Peyer's patch (tissue), 4 donors: ENCODE data around the gene CARD14. TPM values are rescaled to one million over a fixed set of nuclear protein-coding genes. Genes with fewer than 3 reads are reported as not detected.

Source experiments
- DNase-seq, 3 donors: peaks; one replicate each; pipeline ENCODE4 v3.0.0-alpha.2; 2017 to 2019
- H3K27ac ChIP-seq, 4 donors: fragments of 200-600 bp; sonication (generic); one replicate each; pipeline ENCODE4 v1.5.1; 2016 to 2019
- H3K27me3 ChIP-seq, 2 donors: fragments of 200-600 bp; sonication (generic); one replicate each; pipeline ENCODE4 v1.5.1; 2019
- H3K36me3 ChIP-seq, 3 donors: fragments of 200-600 bp; sonication (generic); one replicate each; pipeline ENCODE4 v1.5.1; 2016 to 2019
- H3K4me1 ChIP-seq, 4 donors: fragments of 200-600 bp; sonication (generic); one replicate each; pipeline ENCODE4 v1.5.1; 2016 to 2019
- H3K4me3 ChIP-seq, 4 donors: fragments of 200-600 bp; sonication (generic); 1 replicate in 3 of 4; 2 replicates in 1 of 4; pipeline ENCODE4 v1.5.1; 2016 to 2019; ENCODE audit warnings: mild to moderate bottlenecking in 1 of 4
- H3K9me3 ChIP-seq, 4 donors: fragments of 200-600 bp; sonication (generic); one replicate each; pipeline ENCODE4 v1.5.1; 2016 to 2019; ENCODE audit warnings: mild to moderate bottlenecking in 1 of 4
- CTCF ChIP-seq, 6 experiments: fragments of 450-650 bp in 4 of 6; fragments of 200-600 bp in 2 of 6; sonication (generic) in 1 of 6; IDR thresholded peaks; one replicate each; pipeline ENCODE4 v1.5.1; 2017 to 2019; ENCODE audit warnings: antibody characterized with exemption in 6 of 6, mild to moderate bottlenecking in 3 of 6, moderate library complexity in 1 of 6
- POLR2A ChIP-seq, 2 donors: fragments of 450-650 bp; IDR thresholded peaks; one replicate each; pipeline ENCODE4 v1.5.1; 2017; ENCODE audit warnings: antibody characterized with exemption in 2 of 2, mild to moderate bottlenecking in 2 of 2, moderate library complexity in 2 of 2
- total RNA-seq, 4 donors: library from RNA; depleted of rRNA; stranded (reverse); fragments of >200 nt; gene quantifications; one replicate each; pipeline ENCODE4 v1.1.0, GENCODE V29; 2016

The CARD14 gene
- total RNA-seq, 4 donors from 2014 or later: 0.94 to 5.4 (median 2.6) TPM

GRCh38 chr17:80202197-80202596 lies 32.4 kb downstream of the CARD14 start:
- no peak overlapping the region for H3K4me3 ChIP-seq
- no peaks in the 10 kb centered on the region for H3K36me3 ChIP-seq
- no peak for DNase-seq
- no peaks in the 10 kb centered on the region for H3K4me1 ChIP-seq
- no peaks in the 10 kb centered on the region for H3K27me3 ChIP-seq
- TF ChIP-seq POLR2A (IDR thresholded peaks at IDR 0.05) (no peak), CTCF (IDR thresholded peaks at IDR 0.05) (no peak)
- H3K9me3 ChIP-seq: no peaks in the 10 kb centered on the region
- no peak overlapping the region for H3K27ac ChIP-seq

- no peaks in the 10 kb centered on the region for H3K27me3 ChIP-seq
- DNase-seq: no peak
Observed at GRCh38 chr17:80203471-80203963, 33.7 kb downstream of the CARD14 start.

GRCh38 chr17:80204626-80205468 lies 35.0 kb downstream of the CARD14 start:
- Histone ChIP-seq H3K27ac (no peak overlapping the region), H3K27me3 (no peaks in the 10 kb centered on the region), H3K36me3 (peaks cover 0 to 10% (median 0%) of the 10 kb centered on the region in 3 donors), H3K4me1 (no peaks in the 10 kb centered on the region), H3K4me3 (no peak overlapping the region), H3K9me3 (no peaks in the 10 kb centered on the region)
- DNase-seq: no peak
- TF ChIP-seq POLR2A (IDR thresholded peaks at IDR 0.05) (no peak), CTCF (IDR thresholded peaks at IDR 0.05) (no peak)

More at GRCh38 chr17:80203471-80203963, 33.7 kb downstream of the CARD14 start:
- Histone ChIP-seq H3K9me3 (no peaks in the 10 kb centered on the region), H3K4me3 (no peak overlapping the region), H3K4me1 (no peaks in the 10 kb centered on the region), H3K27ac (no peak overlapping the region), H3K36me3 (peaks cover 0 to 2% (median 0%) of the 10 kb centered on the region in 3 donors)
- TF ChIP-seq CTCF (IDR thresholded peaks at IDR 0.05) (no peak), POLR2A (IDR thresholded peaks at IDR 0.05) (no peak)

- no peak for DNase-seq
- no peaks in the 10 kb centered on the region for H3K9me3 ChIP-seq
- H3K4me3 ChIP-seq: no peak overlapping the region
- no peak overlapping the region for H3K27ac ChIP-seq
- H3K4me1 ChIP-seq: no peaks in the 10 kb centered on the region
- peaks cover 0 to 20% (median 0%) of the 10 kb centered on the region in 3 donors for H3K36me3 ChIP-seq
- H3K27me3 ChIP-seq: no peaks in the 10 kb centered on the region
- no peak for TF ChIP-seq POLR2A (IDR thresholded peaks at IDR 0.05)
- TF ChIP-seq CTCF (IDR thresholded peaks at IDR 0.05): no peak
Observed at GRCh38 chr17:80205811-80206210, 36.0 kb downstream of the CARD14 start.

GRCh38 chr17:80208050-80208449 lies 38.2 kb downstream of the CARD14 start:
- Histone ChIP-seq H3K27me3 (no peaks in the 10 kb centered on the region), H3K27ac (no peak overlapping the region), H3K4me1 (no peaks in the 10 kb centered on the region), H3K4me3 (no peak overlapping the region), H3K9me3 (no peaks in the 10 kb centered on the region), H3K36me3 (peaks cover 0 to 41% (median 0%) of the 10 kb centered on the region in 3 donors)
- no peak for DNase-seq
- TF ChIP-seq POLR2A (IDR thresholded peaks at IDR 0.05) (no peak), CTCF (IDR thresholded peaks at IDR 0.05) (no peak)
